OCI-M2 (cell line): ENCODE measurements around the gene L2HGDH.
"Not testable (repeated sequence)": the region's sequence is repeated elsewhere in the genome, so short reads cannot be mapped to it uniquely, and the experiment has no call there.

Source experiments
- DNase-seq: peaks from one replicate; lab custom pipeline; 2025; ENCODE audit not compliant: unreplicated experiment; lab: John Stamatoyannopoulos, UW

Gene L2HGDH

GRCh38 chr14:50340045-50340444, 28.0 kb upstream of the L2HGDH start:
- no peak for DNase-seq

GRCh38 chr14:50339178-50339804, 27.3 kb upstream of the L2HGDH start:
- no peak for DNase-seq

GRCh38 chr14:50338587-50338986, 26.6 kb upstream of the L2HGDH start:
- no peak for DNase-seq

GRCh38 chr14:50335989-50336824, 24.2 kb upstream of the L2HGDH start:
- DNase-seq, result no peak

GRCh38 chr14:50335389-50335788, 23.4 kb upstream of the L2HGDH start:
- DNase-seq, result no peak

GRCh38 chr14:50334211-50334610, 22.2 kb upstream of the L2HGDH start:
- DNase-seq, result no peak

GRCh38 chr14:50333014-50333509, 21.0 kb upstream of the L2HGDH start:
- no peak for DNase-seq

GRCh38 chr14:50331596-50331995, 19.6 kb upstream of the L2HGDH start:
- no peak for DNase-seq

GRCh38 chr14:50321009-50321660, 9.1 kb upstream of the L2HGDH start:
- peak; percentile 88 for DNase-seq

- no peak for DNase-seq
These were observed 8.3 kb upstream of the L2HGDH start for GRCh38 chr14:50320283-50320682.

GRCh38 chr14:50319721-50320120, 7.7 kb upstream of the L2HGDH start:
- DNase-seq, result no peak

GRCh38 chr14:50319293-50319692, 7.3 kb upstream of the L2HGDH start:
- no peak for DNase-seq

- DNase-seq, result no peak
These were observed 6.1 kb upstream of the L2HGDH start for GRCh38 chr14:50318031-50318626.

- not testable (repeated sequence) for DNase-seq
These were observed 2.1 kb upstream of the L2HGDH start for GRCh38 chr14:50314098-50314497.

GRCh38 chr14:50312734-50313054, 665 bp upstream of the L2HGDH start:
- DNase-seq, result no peak

GRCh38 chr14:50311337-50311971, 575 bp downstream of the L2HGDH start:
- no peak for DNase-seq

- no peak for DNase-seq
These were observed 1.6 kb downstream of the L2HGDH start for GRCh38 chr14:50310445-50310844.

GRCh38 chr14:50308363-50308915, 3.6 kb downstream of the L2HGDH start:
- DNase-seq, result no peak

GRCh38 chr14:50303744-50304471, 8.1 kb downstream of the L2HGDH start:
- DNase-seq, result peak; percentile 36

GRCh38 chr14:50301914-50302313, 10.1 kb downstream of the L2HGDH start:
- no peak for DNase-seq
